HCEC 1CT (cell line): ENCODE measurements around the gene CTSS.
"Not testable (repeated sequence)": the region's sequence is repeated elsewhere in the genome, so short reads cannot be mapped to it uniquely, and the experiment has no call there.

Experiments used
- DNase-seq: peaks from one replicate; pipeline ENCODE4 v3.0.0-alpha.2; 2017

The CTSS gene

DNA sequence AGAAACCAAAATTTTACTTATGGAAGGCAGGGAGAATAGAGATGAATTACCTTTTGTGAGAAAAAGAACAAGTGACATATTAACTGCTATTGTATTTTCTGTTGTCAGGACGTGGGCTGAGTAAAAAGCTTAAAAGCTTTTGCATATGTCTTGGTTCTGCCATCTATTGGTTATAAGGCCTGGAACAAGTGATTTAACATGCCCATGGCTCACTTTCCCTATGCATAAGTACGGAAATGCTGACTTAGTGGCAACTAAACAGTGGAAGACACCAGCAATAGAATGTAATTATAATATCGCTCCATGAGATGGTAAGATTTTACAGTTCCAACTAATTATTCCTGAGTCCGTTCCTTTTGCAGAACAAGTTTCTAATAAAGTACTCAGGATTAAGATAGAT lies 6.7 kb upstream of the CTSS start:
- DNase-seq: no peak

DNA sequence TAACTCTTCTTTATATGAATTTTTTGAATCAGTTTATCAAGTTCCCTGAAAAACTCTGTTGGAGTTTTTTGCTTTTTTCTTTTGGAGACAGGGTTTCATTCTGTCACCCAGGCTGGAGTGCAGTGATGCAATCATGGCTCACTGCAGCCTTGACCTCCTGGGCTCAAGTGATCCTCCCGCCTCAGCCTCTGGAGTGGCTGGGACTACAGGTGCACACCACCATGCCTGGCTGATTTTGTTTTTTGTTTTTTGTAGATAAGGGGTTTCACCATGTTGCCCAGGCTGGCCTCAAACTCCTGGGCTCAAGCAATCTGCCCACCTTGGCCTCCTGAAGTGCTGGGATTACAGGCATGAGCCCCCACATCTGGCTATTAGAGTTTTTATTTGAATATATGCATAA lies 2.1 kb upstream of the CTSS start:
- DNase-seq: not testable (repeated sequence)

DNA sequence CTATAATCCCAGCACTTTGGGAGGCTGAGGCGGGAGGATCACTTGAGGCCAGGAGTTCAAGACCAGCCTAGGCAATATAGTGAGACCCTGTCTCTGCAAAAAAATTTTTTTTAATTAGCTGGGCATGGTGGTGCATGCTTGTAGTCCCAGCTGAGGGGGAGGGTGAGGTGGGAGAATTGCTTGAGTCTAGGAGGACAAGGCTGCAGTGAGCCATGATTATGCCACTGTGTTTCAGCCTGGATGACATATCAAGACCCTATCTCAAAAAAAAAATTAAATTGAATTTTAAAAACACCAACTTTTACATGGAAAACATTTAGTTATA lies 361 bp upstream of the CTSS start:
- DNase-seq: not testable (repeated sequence)

DNA sequence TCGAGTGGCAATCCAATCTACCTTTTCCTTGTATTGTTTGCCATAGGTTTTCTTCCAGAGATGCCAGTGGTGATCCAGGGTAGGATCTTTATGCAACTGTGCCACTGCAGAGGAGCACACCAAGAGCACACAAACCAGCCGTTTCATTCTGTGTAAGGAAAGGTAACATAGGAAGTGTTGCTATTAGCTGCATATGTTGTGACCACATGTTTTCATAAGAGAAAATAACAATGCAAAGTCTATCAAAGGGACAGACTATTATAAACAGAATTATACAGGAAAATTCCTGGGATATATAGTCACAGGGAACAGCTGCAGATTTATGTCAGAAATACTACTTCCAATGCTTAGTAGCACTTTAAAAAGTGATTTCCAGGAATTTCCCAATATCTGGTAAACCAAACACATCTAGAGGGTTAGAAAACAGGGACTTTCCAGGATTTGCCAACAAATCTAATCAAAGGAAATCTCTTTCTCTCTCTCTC lies 919 bp downstream of the CTSS start:
- peak; percentile 91 for DNase-seq

DNA sequence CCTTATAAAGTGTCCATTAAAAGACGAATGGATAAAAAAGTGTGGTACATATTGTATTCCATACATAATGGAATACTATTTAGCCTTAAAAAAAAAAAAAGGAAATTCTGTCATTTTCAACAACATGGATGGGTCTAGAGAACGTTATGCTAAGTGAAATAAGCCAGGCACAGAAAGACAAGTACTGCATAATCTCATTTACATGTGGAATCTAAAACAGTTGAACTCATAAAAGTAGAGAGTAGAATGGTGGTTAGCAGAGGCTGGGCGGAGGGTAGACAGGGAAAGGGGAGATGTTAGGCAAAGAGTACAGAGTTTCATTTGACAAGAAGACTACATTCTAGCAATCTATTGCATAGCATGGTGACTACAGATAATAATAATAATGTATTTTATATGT lies 2.6 kb downstream of the CTSS start:
- DNase-seq: no peak

DNA sequence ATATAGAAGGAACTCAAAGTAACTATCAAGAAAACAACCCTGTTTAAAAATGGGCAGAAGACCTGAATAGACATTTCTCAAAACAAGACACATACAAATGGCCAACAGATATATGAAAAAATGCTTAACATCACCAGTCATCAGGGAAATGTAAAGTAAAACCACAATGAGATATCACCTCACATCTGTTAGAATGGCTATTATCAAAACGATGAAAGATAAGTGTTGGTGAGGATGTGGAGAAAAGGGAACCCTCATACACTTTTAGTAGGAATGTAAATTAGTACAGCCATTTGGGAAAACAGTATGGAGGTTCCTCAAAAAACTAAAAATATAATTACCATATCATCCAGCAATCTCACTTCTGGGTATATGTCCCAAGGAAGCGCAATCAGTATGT lies 3.0 kb downstream of the CTSS start:
- no peak for DNase-seq

DNA sequence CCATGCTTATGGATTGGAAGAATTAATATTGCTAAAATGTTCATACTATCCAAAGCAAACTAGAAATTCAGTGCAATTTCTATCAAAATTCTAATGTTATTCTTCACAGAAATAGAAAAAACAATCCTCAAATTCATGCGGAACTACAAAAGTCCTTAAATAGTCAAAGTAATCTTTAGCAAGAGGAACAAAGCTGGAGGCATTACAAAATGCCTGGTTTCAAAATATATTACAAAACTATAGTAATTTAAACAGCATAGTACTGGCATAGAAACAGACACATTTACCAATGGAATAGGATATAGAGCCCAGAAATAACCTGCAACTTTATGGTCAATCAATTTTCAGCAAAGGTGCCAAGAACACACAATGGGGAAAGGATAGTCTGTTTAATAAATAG lies 3.8 kb downstream of the CTSS start:
- DNase-seq: no peak

DNA sequence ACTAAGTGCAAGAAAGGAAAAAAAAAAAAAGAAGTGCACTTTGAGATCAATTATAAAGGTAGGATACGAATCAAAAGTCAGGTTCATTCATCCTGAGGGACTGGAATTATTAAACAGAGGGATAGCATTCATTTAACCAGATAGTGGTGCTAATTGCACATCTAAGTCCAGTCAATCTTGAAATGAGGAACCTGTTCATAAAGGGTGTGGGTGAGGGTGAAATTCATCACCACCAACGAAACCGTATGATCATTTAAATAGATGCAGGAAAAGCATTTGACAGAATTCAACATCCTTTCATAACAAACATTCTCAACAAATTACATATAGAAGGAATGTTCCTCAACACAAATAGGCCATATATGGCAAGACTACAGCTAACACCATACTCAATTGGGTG lies 5.6 kb downstream of the CTSS start:
- no peak for DNase-seq

DNA sequence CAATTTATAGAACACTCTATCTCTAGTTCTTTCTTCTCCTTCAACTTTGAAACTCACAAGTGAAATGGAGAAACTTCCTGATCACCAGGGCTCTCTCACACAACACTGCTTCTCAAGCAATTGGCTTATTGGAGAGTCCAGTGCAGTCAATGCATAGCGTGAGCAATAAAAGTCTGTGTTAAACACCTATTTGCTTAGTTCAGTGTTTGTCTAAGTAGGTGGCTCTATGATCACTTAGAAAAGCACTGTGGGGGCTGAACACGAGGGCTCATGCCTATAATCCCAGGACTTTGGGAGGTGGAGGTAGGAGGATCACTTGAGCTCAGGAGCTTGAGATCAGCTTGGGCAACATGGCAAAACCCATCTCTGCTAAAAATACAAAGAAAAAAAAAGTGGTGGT lies 12.2 kb downstream of the CTSS start:
- no peak for DNase-seq

DNA sequence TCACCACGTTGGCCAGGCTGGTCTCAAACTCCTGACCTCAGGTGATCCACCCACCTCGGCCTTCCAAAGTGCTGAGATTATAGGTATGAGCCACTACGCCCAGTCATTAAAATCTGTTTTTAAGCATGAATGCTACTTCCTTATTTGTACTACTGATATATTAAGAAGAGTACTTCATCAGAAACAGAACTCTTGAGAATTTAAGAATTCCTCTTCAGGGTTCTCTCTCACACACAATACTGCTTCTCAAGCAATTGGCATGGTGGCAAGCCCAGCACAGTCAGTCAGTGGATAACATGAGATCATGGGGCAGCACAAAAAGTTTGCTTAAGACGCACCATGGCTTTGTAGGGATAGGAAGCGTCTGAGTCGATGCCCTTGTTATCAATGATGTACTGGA lies 14.1 kb downstream of the CTSS start:
- DNase-seq: no peak

DNA sequence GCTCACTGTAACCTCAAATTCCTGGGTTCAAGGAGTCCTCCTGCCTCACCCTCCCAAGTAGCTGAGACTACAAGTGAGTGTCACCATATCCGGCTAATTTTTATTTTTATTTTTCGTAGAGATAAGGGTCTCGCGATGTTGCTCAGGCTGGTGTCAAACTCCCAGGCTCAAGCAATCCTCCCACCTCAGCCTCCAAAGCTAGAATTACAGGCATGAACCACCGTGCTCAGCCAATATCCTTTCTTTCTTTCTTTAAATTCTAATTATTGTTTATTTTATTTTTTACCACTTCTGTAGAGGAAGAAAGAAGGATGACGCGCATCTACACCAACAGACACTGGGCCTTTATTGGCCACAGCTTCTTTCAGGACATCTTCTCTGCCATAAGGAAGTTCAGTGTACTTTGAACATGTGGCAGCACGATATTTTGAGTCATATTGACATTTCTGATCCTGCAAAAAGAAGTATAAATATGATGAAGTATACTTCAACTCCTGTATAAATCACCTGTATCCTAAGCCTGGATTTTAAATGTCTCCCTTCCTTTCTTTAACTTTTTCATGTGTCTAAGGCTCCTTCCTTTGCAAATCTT lies 15.8 kb downstream of the CTSS start:
- no peak for DNase-seq

DNA sequence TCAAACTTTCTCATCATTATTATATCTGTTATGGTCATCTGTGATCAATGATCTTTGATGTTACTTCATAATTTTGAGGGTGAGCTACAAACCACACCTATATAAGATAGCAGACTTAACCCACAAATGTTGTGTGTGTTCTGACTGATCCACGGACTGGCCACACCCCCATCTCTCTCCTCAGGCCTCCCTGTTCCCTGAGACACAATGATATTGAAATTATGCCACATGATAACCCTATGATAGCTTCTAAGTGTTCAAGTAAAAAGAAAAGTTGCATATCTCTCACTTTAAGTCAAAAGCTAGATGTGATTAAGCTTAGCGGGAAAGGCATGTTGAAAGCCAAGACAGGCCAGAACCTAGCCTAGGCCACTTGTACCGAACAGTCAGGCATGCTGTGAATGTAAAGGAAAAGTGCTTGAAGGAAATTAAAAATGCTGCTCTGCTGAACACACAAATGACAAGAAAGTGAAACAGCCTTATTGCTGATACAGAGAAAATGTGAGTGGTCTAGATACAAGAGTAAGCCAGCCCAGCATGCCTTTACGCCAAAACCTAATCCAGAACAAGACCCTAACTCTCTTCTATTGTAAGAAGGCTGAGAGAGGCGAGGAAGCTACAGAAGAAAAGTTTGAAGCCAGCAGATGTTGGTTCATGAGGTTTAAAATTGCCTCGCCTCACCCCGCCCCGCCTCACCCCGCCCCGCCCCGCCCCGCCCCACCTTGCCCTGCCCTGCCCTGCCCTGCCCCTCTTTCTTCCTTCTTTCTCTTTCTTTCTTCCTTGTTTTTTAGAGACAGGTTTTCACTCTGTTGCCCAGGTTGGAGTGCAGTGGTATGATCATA lies 16.5 kb downstream of the CTSS start:
- DNase-seq: no peak

DNA sequence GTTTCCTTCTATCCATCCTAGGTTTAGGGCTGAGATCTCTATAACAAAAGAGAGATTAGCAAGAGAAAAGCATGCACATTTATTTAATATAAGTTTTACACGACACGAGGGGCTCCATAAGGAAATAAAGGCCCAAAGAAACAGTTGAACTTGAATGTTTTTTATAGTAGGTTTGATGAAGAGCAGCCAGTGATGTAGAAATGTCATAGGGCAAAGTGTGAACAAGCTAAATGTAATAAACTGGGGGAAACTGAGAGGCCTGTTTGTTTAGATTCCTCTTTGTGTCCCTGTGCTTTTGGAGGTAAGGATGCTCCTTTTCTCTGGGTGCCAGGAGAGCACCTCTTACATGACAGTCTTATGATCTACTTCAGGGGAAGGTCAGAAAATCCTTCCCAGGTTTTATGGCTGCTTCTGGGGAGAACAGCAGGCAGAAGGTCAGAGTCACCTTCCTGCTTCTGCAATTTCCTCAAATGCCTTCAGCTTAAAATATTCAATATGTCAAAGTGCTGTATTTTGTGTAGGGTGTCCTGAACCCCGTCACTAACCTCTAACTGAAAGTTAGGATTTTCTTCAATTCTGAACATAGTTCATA lies 35.4 kb downstream of the CTSS start:
- no peak for DNase-seq

DNA sequence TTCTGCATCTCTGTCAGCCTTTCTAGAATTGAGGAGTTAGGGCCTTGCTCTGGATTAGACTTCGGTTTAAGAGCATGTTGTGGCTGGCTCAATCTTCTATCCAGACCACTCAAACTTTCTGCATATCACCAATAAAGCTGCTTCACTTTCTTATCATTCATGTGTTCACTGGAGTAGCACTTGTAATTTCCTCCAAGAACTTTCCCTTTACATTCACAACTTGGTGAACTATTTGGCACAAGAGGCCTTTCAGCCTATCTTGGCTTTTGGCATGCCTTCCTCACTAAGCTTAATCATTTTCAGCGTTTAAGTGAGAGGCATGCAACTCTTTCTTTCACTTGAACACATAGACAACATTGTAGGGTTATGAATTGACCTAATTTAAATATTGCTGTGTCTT lies 41.2 kb downstream of the CTSS start:
- DNase-seq: no peak

DNA sequence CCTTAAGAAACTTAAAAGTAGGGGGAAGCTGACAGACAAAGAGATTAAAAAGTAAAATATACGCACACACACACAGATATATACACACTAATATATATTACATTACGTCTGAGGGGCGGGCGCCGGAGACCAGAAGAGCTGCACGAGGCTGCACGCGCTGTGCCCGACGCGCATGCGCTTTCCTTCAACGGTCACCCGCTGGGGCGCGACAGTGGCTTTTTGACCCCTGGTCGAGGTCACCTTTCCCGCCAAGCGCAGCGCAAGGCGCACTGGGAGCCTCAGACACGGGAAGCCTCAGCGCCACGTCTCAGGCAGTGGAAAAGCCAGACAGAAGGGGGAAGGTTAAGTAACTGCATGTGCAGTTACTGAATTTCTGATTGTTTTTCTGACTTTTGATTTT lies 44.9 kb downstream of the CTSS start, which contains the start of gene HORMAD1:
Gene HORMAD1, minus strand, starts transcription at position 193 of the 400 bp plus-strand sequence. CDS start 1,390 bp downstream, outside the sequence.
- no peak for DNase-seq

DNA sequence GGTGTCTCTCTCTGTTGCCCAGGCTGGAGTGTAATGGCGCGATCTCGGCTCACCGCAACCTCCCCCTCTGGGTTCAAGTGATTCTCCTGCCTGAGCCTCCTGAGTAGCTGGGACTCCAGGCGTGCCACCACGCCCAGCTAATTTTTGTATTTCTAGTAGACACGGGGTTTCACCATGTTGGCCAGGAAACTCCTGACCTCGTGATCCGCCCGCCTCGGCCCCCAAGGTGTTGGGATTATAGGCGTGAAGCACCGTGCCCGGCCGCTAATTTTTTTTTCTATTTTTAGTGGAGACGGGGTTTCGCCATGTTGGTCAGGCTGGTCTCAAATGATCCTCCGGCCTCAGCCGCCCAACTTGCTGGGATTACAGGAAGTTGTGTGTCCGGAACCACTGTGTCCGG lies 45.5 kb downstream of the CTSS start:
- DNase-seq: no peak

DNA sequence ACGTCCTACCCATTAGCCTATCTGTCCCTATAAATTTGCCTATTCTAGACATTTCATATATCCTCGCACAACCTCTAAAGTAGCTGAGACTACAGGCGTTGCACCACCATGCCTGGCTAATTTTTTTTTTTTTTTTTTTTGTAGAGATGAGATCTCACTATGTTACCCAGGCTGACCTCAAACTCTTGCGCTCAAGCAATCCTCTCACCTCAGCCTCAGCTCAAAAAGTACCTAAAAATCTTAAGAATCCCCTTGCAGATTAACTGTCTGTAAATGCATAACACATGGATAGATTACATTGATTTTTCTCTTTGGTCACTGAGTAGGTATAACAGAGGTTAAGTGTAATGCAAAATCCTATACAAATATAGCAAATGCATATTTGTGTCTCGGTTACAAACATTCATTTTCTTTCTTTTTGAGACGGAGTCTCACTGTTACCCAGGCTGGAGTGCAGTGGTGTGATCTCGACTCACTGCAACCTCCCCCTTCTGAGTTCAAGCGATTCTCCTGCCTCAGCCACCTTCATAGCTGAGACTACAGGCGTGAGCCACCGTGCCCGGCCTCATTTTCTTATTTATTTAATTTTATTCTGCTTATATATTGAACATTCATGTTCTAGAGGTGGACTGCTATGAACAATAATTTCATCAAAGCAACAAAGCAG lies 47.2 kb downstream of the CTSS start:
- no peak for DNase-seq

DNA sequence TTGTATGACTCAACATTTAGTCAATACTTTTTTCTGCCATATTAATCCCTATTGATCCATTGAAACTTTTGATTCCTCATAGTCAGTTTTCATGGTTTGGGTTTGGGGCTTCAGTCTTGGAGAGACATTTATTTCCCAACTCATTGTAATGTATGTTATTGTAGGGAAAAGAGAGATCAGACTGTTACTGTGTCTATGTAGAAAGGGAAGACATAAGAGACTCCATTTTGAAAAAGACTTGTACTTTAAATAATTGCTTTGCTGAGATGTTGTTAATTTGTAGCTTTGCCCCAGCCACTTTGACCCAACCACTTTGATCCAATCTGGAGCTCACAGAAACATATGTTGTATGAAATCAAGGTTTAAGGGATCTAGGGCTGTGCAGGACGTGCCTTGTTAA lies 56.5 kb downstream of the CTSS start:
- not testable (repeated sequence) for DNase-seq

DNA sequence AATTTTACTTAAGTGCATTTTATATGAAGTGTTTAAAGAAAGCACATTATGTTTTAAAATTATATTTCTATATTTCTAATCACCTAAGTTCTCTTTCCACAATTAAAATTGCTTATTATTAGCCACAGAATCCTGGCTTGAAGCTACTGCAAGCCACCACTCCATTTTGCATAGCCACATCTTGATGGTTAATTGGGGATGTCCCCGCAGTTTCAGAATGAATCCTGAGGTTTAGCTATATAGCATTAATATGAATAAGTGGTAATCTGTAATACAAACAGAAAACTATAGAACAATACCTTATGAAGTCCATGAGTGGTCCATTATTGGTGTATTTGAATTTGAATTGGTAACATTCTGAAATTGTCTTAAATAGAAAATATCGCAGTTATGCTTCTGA lies 57.0 kb downstream of the CTSS start:
- no peak for DNase-seq

DNA sequence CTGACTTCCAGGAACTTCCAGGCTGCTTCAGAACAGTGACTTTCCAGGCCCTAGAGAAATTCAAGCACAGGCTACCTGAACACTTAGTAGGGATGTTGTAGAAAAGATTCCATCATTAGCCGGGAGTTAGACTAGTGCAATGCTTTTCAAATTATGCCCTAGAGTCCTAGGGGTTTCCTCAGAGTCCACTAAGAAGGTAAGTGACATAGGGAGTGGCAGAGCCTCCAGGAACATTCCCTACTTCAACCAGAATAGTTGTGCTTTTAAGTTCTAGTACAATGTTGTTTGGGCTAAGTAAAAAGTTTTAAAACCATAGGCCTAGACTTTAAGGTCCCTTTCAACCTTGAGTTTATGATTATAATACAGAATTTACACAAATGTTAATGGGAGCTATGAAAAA lies 59.5 kb downstream of the CTSS start:
- no peak for DNase-seq

DNA sequence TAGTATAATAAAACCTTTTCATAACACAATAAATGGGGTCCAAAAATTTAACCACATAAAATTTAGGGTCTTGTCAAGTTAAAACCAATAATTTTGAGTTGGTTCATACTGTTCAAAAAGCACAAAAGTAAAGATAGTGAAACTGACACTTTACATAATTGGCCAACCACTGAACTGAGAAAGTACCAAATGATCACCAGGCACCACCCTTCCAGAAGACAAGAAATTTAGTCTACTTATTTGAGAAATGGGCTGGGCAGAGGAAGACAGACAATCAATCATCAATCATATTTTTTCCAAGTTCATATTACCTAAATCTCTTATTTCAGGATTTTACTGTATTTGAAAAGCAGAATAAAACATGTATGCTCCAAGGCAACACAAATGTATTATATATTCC lies 62.2 kb downstream of the CTSS start:
- DNase-seq: no peak

DNA sequence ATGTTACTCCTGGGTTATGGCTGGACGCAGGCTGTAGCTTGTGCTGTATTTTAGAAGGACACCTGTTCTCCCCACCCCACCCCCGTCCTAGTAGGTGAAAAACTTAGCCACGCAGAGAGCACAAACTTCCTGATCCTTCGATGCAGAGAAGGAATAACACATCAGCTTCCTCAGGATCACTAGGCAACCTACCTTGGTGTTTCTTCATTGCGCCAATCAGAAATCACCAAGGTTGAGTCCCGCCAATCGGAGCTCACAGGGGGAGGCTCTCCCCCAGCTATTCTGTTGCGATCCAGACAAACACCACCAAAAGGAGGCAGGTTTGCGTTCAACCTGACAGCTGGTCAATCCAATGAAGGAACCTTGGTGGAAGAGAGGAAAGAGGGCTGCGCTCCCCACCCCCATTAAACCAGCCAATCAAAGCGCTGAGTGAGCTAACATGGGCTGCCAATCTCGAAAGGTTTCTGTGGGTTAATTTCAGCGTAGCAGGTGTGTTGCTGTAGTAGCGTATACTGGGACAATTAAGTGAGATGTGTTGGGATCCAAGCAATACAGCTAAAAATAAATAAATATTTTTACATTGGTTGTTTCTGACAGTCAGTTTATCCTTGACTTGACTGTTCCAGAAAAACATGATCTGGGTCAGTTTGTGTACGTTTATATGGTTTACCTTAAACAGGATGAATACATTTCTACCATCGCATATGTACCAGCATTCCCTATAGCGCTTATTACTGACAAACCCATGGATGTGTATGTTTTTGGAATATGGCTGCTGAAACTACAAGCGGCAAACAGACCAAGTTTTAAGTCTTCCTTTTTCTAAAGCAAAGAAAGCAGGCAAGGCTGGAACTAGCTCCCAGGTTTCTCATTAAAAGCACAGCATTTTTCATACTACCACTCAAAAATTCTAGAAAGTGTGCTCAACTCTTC lies 68.3 kb downstream of the CTSS start, which contains the start of gene GOLPH3L:
Gene GOLPH3L, minus strand, starts transcription at position 160 of the 933 bp plus-strand sequence. CDS start 2,316 bp downstream, outside the sequence.
- peak; percentile 98 for DNase-seq
